ENCODE results near the gene TTLL11.

DNA sequence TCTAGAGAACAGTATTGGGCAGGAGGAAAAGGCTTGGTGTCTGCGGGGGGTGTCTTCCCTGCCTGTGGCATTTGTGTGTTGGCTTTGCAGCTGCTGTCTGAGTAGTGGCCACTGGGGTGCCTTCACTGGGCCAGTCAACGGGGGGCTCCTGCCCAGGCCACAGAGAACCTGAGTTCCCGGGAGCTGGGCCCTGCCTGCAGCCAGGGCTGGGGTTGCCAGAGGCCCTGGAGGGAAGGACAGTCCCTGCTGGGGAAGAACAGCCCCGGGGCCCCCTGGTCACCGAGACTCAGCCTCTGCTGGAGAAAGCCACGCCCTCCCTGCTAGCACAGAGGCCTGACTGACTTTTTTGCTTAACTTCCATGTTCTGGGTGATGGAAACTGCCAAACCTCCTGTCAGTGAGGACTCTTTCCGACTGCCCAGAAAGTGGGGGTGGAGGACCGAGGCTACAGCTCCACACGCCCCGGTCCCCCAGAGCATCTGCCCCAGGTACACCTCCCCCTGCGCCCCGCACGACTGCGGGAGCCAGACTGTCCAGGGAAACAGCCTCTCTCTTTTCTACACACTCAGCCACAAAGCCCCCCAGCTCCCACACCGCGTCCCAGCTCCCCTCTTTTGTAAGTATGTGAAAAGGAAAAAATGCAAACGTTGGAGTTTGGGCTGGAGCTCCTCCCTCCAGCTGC, 308.2 kb downstream of the TTLL11 start:
- no peak for TF ChIP-seq SPI1 (IDR thresholded peaks at IDR 0.05; ENCODE audit: low read depth, low read length)
- no peak for TF ChIP-seq POLR2AphosphoS5 (IDR thresholded peaks at IDR 0.05; ENCODE audit: low read depth, low read length)
- TF ChIP-seq TAF1 (IDR thresholded peaks at IDR 0.05; ENCODE audit: low read depth, low read length), result no peak
- TF ChIP-seq POLR2A (IDR thresholded peaks at IDR 0.05; ENCODE audit: low read depth, low read length), result no peak

All from GM12891 (cell line).